DND-41 (cell line): ENCODE data around the gene MOK.

Experiments used
- EZH2 ChIP-seq: IDR thresholded peaks from 3 replicates; pipeline ENCODE4 v1.6.1; 2012; ENCODE audit warnings: borderline replicate concordance, low read depth, mild to moderate bottlenecking, moderate library complexity, low read length, inconsistent platforms; ENCODE audit not compliant: severe bottlenecking
- TF ChIP-seq, protein P1 (sequence below): IDR thresholded peaks from 2 replicates; pipeline ENCODE4 v1.5.1; 2012; ENCODE audit warnings: borderline replicate concordance, low read length, moderate library complexity, mild to moderate bottlenecking; ENCODE audit not compliant: poor library complexity, severe bottlenecking; ENCODE audit errors: extremely low read depth

DNA sequence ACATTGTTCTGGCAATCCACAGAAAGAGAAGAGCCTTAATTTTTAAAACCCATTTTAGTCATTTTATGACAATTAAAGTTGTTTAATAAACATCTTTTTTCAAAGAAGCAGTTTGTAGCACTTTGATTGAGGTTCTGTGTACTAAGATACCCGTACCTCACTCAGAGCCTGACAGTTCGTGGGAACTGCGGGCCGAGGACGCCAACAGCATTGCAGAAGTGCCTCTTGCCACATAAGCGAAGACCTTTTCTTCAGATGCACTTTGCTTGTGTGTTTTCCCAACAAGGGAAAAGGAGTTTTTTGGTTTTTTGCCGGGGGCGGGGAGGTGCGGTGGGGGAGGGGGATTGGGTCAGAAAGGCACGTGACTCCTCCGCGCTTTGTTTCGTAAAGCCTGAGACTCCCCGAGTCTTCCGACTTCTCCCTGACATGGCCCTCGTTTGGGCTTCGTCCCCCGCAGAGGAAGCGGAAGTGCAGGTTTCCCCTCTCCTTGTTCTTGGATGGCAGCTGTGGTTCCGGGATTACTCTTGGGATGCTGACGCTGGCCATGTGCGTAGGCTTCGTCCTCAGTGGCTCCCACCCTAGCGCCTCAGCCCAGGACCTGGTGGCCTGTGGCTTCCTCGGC lies 94.4 kb downstream of the MOK start:
- TF ChIP-seq, protein P1, sequence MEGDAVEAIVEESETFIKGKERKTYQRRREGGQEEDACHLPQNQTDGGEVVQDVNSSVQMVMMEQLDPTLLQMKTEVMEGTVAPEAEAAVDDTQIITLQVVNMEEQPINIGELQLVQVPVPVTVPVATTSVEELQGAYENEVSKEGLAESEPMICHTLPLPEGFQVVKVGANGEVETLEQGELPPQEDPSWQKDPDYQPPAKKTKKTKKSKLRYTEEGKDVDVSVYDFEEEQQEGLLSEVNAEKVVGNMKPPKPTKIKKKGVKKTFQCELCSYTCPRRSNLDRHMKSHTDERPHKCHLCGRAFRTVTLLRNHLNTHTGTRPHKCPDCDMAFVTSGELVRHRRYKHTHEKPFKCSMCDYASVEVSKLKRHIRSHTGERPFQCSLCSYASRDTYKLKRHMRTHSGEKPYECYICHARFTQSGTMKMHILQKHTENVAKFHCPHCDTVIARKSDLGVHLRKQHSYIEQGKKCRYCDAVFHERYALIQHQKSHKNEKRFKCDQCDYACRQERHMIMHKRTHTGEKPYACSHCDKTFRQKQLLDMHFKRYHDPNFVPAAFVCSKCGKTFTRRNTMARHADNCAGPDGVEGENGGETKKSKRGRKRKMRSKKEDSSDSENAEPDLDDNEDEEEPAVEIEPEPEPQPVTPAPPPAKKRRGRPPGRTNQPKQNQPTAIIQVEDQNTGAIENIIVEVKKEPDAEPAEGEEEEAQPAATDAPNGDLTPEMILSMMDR: no peak
- no peak for TF ChIP-seq EZH2
